ENCODE data around the gene ZNF433. TPM values are rescaled to one million over a fixed set of nuclear protein-coding genes. Genes with fewer than 3 reads are reported as not detected.

The ZNF433 gene
- total RNA-seq, 1 donor from 2014 or later: 8.9 TPM

DNA sequence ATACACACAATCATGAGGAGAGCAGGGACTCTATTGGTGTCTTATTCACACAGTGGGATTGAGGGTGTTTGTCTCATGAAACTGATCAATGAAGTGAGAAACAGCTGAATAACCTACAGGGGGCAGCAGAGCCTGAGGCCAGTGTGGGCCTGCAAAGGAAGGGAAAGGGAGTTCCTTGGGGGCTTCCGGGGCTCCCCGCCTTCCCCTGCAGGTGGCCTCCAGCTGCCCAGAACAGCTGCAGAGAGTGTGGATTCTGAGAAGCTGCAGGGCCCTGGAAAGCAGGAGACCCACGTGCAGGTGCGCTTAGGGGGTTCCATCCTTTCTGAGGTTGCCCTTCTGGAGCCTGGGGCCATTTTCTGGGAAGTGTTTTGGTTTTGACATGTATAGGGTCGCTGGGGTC lies 50.5 kb downstream of the ZNF433 start:
- no peaks in the 10 kb centered on the region for H3K27me3 Mint-ChIP-seq
- TF ChIP-seq, protein P1, sequence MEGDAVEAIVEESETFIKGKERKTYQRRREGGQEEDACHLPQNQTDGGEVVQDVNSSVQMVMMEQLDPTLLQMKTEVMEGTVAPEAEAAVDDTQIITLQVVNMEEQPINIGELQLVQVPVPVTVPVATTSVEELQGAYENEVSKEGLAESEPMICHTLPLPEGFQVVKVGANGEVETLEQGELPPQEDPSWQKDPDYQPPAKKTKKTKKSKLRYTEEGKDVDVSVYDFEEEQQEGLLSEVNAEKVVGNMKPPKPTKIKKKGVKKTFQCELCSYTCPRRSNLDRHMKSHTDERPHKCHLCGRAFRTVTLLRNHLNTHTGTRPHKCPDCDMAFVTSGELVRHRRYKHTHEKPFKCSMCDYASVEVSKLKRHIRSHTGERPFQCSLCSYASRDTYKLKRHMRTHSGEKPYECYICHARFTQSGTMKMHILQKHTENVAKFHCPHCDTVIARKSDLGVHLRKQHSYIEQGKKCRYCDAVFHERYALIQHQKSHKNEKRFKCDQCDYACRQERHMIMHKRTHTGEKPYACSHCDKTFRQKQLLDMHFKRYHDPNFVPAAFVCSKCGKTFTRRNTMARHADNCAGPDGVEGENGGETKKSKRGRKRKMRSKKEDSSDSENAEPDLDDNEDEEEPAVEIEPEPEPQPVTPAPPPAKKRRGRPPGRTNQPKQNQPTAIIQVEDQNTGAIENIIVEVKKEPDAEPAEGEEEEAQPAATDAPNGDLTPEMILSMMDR (conservative IDR thresholded peaks at IDR 0.05): peak; percentile 57
- DNase-seq (ENCODE audit: extremely low spot score, unreplicated experiment): no peak
- H3K4me1 Mint-ChIP-seq (ENCODE audit: unreplicated experiment): peaks cover 11% of the 10 kb centered on the region
- H3K9me3 Mint-ChIP-seq: no peaks in the 10 kb centered on the region
- peaks cover 3% of the 10 kb centered on the region for H3K36me3 Mint-ChIP-seq
- H3K27ac Mint-ChIP-seq: no peak overlapping the region
- H3K4me3 Mint-ChIP-seq: peak overlapping the region; percentile 10

DNA sequence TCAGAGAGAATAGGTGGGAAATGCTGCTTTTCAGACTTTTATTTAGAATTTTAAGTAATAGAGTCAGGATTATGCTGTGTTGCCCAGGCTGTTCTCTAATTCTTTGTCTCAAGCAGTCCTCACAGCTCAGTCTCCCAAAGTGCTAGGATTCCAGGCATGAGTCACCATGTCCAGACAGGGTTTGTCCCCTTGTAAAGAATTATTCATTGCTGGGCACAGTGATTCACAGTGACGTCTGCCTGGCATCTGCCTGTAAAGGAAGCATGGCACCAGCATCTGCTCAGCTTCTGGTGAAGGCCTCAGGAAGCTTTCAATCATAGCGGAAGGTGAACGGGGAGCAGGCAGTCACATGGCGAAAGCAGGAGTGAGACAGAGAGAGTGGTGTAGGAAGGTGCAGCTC lies 53.0 kb downstream of the ZNF433 start:
- peaks cover 4% of the 10 kb centered on the region for H3K4me1 Mint-ChIP-seq (ENCODE audit: unreplicated experiment)
- no peaks in the 10 kb centered on the region for H3K27me3 Mint-ChIP-seq
- no peak overlapping the region for H3K4me3 Mint-ChIP-seq
- H3K9me3 Mint-ChIP-seq: peaks cover 19% of the 10 kb centered on the region
- TF ChIP-seq, protein P1 (conservative IDR thresholded peaks at IDR 0.05): no peak
- no peak for DNase-seq (ENCODE audit: extremely low spot score, unreplicated experiment)
- H3K36me3 Mint-ChIP-seq: peaks cover 27% of the 10 kb centered on the region
- no peak overlapping the region for H3K27ac Mint-ChIP-seq

DNA sequence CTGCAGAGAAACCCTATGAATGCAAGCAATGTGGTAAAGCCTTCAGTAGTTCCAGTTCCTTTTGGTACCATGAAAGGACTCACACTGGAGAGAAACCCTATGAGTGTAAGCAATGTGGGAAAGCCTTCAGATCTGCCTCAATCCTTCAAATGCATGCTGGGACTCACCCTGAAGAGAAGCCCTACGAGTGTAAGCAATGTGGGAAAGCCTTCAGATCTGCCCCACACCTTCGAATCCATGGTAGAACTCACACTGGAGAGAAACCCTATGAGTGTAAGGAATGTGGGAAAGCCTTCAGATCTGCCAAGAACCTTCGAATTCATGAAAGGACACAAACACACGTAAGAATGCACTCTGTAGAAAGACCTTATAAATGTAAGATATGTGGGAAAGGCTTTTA lies 56.0 kb downstream of the ZNF433 start:
- Mint-ChIP-seq H3K4me3 (no peak overlapping the region), H3K36me3 (peaks cover 46% of the 10 kb centered on the region), H3K4me1 (ENCODE audit: unreplicated experiment) (no peaks in the 10 kb centered on the region), H3K27me3 (no peaks in the 10 kb centered on the region), H3K27ac (no peak overlapping the region), H3K9me3 (peaks cover 32% of the 10 kb centered on the region)
- TF ChIP-seq, protein P1 (conservative IDR thresholded peaks at IDR 0.05): no peak
- DNase-seq (ENCODE audit: extremely low spot score, unreplicated experiment): no peak

DNA sequence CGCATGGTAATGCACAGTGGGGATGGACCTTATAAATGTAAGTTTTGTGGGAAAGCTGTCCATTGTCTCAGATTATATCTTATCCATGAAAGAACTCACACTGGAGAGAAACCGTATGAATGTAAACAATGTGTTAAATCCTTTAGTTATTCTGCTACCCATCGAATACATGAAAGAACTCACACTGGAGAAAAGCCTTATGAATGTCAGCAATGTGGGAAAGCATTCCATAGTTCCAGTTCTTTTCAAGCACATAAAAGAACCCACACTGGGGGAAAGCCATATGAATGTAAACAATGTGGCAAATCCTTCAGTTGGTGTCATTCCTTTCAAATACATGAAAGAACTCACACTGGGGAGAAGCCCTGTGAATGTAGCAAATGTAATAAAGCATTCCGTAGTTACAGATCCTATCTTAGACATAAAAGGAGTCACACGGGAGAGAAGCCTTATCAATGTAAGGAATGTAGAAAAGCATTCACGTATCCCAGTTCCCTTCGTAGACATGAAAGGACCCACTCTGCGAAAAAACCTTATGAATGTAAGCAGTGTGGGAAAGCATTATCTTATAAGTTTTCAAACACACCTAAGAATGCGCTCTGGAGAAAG lies 56.9 kb downstream of the ZNF433 start:
- Mint-ChIP-seq H3K4me1 (ENCODE audit: unreplicated experiment) (no peaks in the 10 kb centered on the region), H3K27me3 (no peaks in the 10 kb centered on the region), H3K36me3 (peaks cover 50% of the 10 kb centered on the region), H3K27ac (no peak overlapping the region), H3K4me3 (no peak overlapping the region), H3K9me3 (peaks cover 32% of the 10 kb centered on the region)
- no peak for DNase-seq (ENCODE audit: extremely low spot score, unreplicated experiment)
- TF ChIP-seq, protein P1 (conservative IDR thresholded peaks at IDR 0.05): no peak

DNA sequence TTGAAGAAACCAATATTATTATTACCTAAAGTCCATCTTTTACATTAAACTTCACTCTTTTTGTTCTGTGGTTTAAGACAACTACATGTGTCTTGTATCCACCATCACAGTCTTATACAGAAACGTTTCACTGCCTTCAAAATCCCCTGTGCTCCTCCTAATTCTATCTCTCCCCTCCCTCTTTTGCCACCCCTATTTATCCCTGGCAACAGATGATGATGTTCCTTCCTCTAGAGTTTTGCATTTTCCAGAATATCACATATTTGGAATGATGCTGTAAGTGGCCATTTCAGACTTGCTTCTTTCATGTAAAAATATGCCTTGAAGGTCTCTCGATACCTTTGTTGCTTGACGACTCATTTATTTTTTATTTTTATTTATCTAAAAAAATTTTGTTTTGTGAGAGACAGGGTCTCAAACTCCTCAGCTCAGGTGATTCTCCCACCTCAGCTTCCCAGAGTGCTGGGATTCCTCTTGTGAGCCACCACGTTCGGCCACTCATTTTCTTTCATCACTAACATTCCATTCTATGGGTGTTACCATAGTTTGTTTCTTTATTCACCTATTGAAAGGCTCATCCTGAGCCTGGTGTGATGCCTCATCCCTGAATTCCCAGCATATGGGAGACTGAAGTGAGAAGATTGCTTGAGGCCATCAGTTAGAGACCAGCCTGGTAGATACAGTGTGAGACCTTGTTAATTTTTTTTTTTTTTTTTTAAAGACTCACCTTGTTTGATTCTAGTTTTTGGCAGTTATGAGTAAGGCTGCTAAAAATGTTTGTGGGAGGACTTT lies 62.3 kb downstream of the ZNF433 start:
- H3K27ac Mint-ChIP-seq: no peak overlapping the region
- no peak overlapping the region for H3K4me3 Mint-ChIP-seq
- peaks cover 23% of the 10 kb centered on the region for H3K9me3 Mint-ChIP-seq
- TF ChIP-seq, protein P1 (conservative IDR thresholded peaks at IDR 0.05): no peak
- H3K4me1 Mint-ChIP-seq (ENCODE audit: unreplicated experiment): no peaks in the 10 kb centered on the region
- peaks cover 45% of the 10 kb centered on the region for H3K36me3 Mint-ChIP-seq
- DNase-seq (ENCODE audit: extremely low spot score, unreplicated experiment): no peak
- no peaks in the 10 kb centered on the region for H3K27me3 Mint-ChIP-seq

All from type B pancreatic cell (in vitro differentiated cells).